Thyroid gland (tissue), 4 donors: ENCODE measurements around the gene CTNNB1. TPM values are rescaled to one million over a fixed set of nuclear protein-coding genes. Genes with fewer than 3 reads are reported as not detected.

Source experiments
- DNase-seq, 2 donors: peaks; one replicate each; pipeline ENCODE4 v3.0.0-alpha.2; 2019
- H3K27ac ChIP-seq, 3 donors: fragments of 200-600 bp; sonication (generic); 1 replicate in 2 of 3; 2 replicates in 1 of 3; pipeline ENCODE4 v1.5.1; 2016 to 2019; ENCODE audit warnings: mild to moderate bottlenecking in 1 of 3, moderate library complexity in 1 of 3
- H3K27me3 ChIP-seq: fragments of 200-600 bp; sonication (generic); one replicate; pipeline ENCODE4 v1.5.1; 2019
- H3K36me3 ChIP-seq, 2 donors: fragments of 200-600 bp; sonication (generic); one replicate each; pipeline ENCODE4 v1.5.1; 2016 to 2019
- H3K4me1 ChIP-seq, 2 donors: fragments of 200-600 bp; sonication (generic); one replicate each; pipeline ENCODE4 v1.5.1; 2017 to 2019
- H3K4me3 ChIP-seq, 3 donors: fragments of 200-600 bp; sonication (generic); replicated peaks in 1 of 3; 1 replicate in 2 of 3; 2 replicates in 1 of 3; pipeline ENCODE4 v1.5.1; 2016; ENCODE audit warnings: mild to moderate bottlenecking in 1 of 3
- H3K9me3 ChIP-seq: fragments of 200-600 bp; sonication (generic); one replicate; pipeline ENCODE4 v1.5.1; 2017
- CTCF ChIP-seq, 6 experiments: fragments of 200-600 bp in 3 of 6; fragments of 450-650 bp in 3 of 6; sonication (generic) in 3 of 6; IDR thresholded peaks; one replicate each; pipeline ENCODE4 v1.5.1; 2016 to 2019; ENCODE audit warnings: antibody characterized with exemption in 6 of 6, mild to moderate bottlenecking in 2 of 6, inconsistent platforms in 1 of 6, moderate library complexity in 1 of 6
- POLR2A ChIP-seq, 2 donors: fragments of 450-650 bp; IDR thresholded peaks; one replicate each; pipeline ENCODE4 v1.6.1; 2017; ENCODE audit warnings: antibody characterized with exemption in 2 of 2, mild to moderate bottlenecking in 2 of 2, moderate library complexity in 1 of 2
- WGBS, 2 donors: methylation state at CpG; one replicate each; pipeline ENCODE4 v1.1.5; 2017; 5-methylcytosine and 5-hydroxymethylcytosine counted together
- intact Hi-C: fragments of 100-400 bp; cut with DNase I; formaldehyde crosslinking; loops from one replicate; pipeline ENCODE4 v1.15.1; 2023
- total RNA-seq, 4 donors: library from RNA; depleted of rRNA; stranded (reverse); fragments of >200 nt; gene quantifications; one replicate each; pipeline ENCODE4 v1.2.3, GENCODE V29; 2016

CTNNB1 gene
- total RNA-seq, 4 donors from 2014 or later, result 454 to 784 (median 579) TPM

- Histone ChIP-seq H3K4me1 (no peaks in the 10 kb centered on the region), H3K27me3 (no peaks in the 10 kb centered on the region), H3K9me3 (no peaks in the 10 kb centered on the region), H3K27ac (no peak overlapping the region), H3K36me3 (no peaks in the 10 kb centered on the region), H3K4me3 (no peak overlapping the region)
- no peak for TF ChIP-seq POLR2A (IDR thresholded peaks at IDR 0.05)
- no peak for TF ChIP-seq CTCF (IDR thresholded peaks at IDR 0.05)
- 85 to 94% methylated on average over 1 of the region's 1 CpG for WGBS, 2 donors
- intact Hi-C loops, result no loop called here
- no peak for DNase-seq
Observed at GRCh38 chr3:41192885-41193284, 6.4 kb upstream of the CTNNB1 start.

- no peak overlapping the region for H3K4me3 ChIP-seq
- H3K27ac ChIP-seq, result no peak overlapping the region
- H3K36me3 ChIP-seq, result no peaks in the 10 kb centered on the region
- 85 to 91% methylated on average over 4 of the region's 4 CpGs for WGBS, 2 donors
- H3K27me3 ChIP-seq, result no peaks in the 10 kb centered on the region
- intact Hi-C loops, result no loop called here
- TF ChIP-seq CTCF (IDR thresholded peaks at IDR 0.05) (no peak), POLR2A (IDR thresholded peaks at IDR 0.05) (no peak)
- no peaks in the 10 kb centered on the region for H3K9me3 ChIP-seq
- no peaks in the 10 kb centered on the region for H3K4me1 ChIP-seq
- DNase-seq, result no peak
Observed at GRCh38 chr3:41193794-41194539, 5.3 kb upstream of the CTNNB1 start.

GRCh38 chr3:41194701-41195100, 4.6 kb upstream of the CTNNB1 start:
- 93 to 95% methylated on average over 8 of the region's 8 CpGs for WGBS, 2 donors
- DNase-seq, result no peak
- Histone ChIP-seq H3K4me3 (no peak overlapping the region), H3K27ac (no peak overlapping the region), H3K36me3 (no peaks in the 10 kb centered on the region), H3K27me3 (no peaks in the 10 kb centered on the region), H3K9me3 (no peaks in the 10 kb centered on the region), H3K4me1 (no peaks in the 10 kb centered on the region)
- intact Hi-C loops, result no loop called here
- no peak for TF ChIP-seq CTCF (IDR thresholded peaks at IDR 0.05)
- no peak for TF ChIP-seq POLR2A (IDR thresholded peaks at IDR 0.05)

GRCh38 chr3:41195946-41196345, 3.4 kb upstream of the CTNNB1 start:
- intact Hi-C loops, result no loop called here
- Histone ChIP-seq H3K9me3 (no peaks in the 10 kb centered on the region), H3K27me3 (no peaks in the 10 kb centered on the region), H3K36me3 (no peaks in the 10 kb centered on the region), H3K27ac (no peak overlapping the region), H3K4me3 (no peak overlapping the region), H3K4me1 (peaks cover 0 to under 1% of the 10 kb centered on the region in 2 donors)
- WGBS, 2 donors, result 75 to 76% methylated on average over 7 of the region's 7 CpGs
- no peak for DNase-seq
- TF ChIP-seq POLR2A (IDR thresholded peaks at IDR 0.05) (no peak), CTCF (IDR thresholded peaks at IDR 0.05) (no peak)

- H3K4me3 ChIP-seq, result no peak overlapping the region
- no peaks in the 10 kb centered on the region for H3K27me3 ChIP-seq
- H3K36me3 ChIP-seq, result no peaks in the 10 kb centered on the region
- H3K4me1 ChIP-seq, result peaks cover 0 to 8% of the 10 kb centered on the region in 2 donors
- intact Hi-C loops, result no loop called here
- H3K27ac ChIP-seq, result no peak overlapping the region
- no peaks in the 10 kb centered on the region for H3K9me3 ChIP-seq
- TF ChIP-seq CTCF (IDR thresholded peaks at IDR 0.05) (no peak), POLR2A (IDR thresholded peaks at IDR 0.05) (no peak)
- 91 to 92% methylated on average over 9 of the region's 9 CpGs for WGBS, 2 donors
- DNase-seq, result no peak
Observed at GRCh38 chr3:41196499-41197410, 2.5 kb upstream of the CTNNB1 start.
